Activated CD4-positive, alpha-beta T cell treated with anti-CD3 and anti-CD28 coated beads, Interleukin-2, Interleukin-6, amounts not matched to agents 100 ng/mL and 50 ng/mL, durations not matched to agents 16 hours and 8 hours (primary cell): ENCODE measurements around the gene INHA.

Experiments
- DNase-seq: peaks from one replicate; pipeline ENCODE4 v3.0.0-alpha.2; 2020

Gene INHA

DNA sequence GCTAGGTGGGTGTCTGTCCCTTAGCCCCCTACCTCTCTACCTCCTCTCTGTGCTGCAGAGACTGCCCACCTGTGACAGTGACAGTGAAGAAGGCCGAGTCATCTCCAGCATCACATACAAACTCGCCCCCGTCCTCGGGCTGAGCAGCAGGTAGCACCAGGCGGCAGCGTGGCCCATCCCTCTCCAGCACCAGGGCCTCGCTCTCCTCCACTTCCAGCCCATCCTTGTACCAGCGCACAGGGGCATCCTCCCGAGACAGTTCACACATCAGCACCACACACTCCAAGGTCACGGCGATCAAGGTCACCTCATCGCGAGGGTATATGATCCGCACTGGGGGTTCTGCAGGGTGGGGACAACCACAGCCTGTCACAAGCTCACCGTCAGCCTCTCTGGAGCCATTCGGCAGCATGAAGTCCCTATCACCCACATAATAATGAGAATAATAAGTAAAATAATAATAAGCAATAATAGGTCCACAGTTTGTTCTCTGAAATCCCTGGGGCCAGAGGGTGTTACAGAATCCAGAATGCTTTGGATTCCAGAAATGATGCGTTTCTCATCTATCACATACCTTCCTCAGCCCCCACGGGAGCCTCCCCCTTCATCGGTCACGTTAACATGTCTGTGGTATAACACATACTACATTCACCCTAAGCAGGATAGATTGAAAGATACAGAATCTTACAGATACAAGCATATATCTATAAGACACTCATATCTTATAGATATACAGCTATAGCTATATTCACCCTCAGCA is 12.8 kb upstream of the INHA start:
- no peak for DNase-seq

DNA sequence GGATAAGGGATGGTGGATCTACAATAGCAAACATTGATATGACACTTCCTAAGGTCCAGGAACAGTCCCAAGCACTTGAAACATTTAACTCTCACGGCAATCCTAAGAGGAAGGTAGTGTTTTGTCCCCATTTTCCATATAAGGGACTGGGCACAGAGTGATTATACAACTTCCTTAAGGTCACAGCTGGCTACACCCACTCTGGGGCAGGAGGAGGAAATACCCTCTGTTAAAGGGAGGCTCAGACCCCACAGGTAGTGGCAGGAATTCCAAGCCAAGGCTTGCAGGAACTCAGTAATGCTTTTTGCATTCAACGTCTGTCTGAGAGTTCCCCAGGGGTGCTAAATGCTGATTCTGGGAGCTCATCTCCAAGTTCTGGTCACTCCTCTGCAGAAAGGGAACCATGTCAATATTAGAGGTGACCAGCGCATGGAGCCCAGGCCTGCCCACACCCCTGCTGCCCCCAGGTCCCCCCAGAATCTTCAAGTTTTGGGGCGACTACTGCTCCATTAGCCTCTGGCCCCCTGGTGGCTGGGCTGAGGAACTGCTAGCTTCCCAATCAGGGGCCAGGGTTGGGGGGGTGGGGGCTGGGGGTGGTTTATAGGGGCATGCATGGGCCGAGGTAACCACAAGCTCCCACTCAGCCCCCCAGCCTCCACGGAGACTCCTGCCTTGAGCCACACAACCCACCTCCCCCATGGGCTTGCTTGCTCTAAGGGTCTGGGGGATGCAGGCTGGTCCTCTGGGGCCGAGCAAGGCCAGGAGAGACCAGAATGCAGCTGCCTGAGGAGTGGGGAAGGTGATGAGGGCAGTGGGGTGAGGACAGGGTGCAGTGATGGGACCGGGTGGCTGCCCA is 11.8 kb upstream of the INHA start:
- DNase-seq, result peak; percentile 16

DNA sequence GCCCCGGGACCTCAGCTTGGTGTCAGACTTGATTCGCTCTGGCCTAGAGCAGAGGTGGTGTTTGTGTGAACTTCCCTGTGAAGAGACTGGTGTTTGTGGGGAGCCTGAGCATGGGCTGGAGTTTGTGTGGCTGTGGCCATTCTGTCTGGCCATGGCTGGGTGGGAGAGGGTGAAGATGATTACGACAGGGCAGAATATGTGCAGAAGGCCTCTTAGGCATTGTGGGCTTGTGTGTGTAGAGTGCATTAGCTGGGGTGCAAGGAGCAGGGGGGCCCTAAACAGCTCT is 11.3 kb upstream of the INHA start:
- DNase-seq, result no peak

DNA sequence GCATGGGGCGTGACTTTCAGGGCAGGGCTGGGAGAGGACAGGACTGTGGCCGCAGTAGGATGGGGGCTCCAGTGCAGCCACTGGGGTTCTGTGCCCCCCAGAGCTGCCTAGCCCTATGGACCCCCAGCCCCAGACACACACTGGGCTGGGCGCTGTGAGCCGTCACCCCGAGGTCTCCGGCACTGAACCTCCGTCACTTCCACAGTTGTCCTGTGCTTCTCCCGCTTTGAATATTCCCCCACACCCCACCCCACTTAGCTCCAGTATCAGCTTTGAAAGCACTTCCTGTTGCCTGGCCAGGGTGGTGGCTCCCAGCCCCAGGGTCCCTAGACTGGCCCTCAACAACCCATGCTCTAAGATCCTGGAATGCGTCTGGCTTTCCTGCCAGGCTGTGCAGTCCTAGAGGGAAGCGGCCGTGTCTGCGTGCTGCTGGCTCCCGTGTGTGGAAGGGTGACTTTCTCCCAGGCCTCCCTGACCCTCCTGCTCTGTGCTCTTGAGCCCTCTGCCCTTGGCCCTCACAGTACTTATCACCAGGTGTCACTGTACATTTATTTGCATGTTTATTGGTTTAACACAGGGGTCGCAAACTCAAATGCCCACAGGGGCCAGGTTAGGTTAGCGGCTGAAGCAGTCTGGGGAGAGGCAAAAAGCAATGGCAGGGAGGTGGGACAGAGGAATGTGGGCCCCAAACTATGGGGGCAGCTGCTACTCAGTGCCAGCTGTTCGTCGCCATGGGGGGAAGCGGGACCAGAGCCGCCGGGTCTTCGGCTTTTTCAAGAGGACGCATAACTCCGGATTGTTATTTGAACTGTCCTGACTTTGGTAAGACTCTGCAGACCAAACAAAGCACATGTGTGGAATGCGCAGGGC is 10.7 kb upstream of the INHA start:
- no peak for DNase-seq

DNA sequence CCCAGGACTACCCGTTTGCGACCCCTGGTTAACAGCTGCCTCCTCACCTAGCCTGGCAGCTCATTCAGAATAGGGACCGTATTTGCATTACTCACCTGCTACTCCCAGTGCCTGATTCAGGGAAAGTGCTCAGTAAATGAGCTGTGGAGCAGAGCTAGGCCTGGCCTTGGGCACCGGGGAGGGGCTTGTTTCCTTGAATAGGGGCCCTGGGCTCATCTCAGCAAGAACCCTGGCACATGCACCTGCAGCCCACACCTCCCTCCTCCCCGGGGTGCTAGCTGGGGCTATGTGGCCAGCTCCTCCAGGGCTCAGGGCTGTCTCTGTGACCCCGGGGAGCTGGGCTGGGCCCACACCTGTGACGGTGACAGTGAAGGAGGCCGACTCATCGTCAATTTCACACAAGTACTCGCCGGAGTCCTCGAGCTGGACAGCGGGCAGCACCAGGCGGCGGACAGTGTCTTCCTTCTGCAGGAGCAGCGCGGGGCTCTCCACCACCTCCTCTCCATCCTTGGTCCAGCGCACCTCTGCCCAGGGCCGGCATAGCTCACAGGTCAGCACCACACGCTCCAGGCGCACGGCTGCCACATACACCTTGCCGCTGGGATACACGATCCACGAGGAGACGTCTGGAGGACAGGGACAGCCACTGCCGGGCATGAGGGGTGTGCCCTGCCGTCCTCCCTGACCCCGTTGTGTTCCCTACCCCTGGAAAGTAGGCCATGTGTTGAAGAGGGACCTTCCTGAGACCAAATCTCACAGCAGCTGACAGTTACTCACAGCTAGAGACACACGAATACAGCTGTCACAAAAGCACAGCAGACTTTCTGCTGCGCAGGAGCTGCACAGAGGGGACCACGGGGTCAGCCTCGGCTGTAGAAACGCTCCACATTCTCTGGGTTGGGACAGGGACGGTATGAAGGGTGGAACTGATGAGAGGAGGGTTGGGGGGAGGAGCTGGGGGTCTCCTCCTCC is 9.8 kb upstream of the INHA start:
- DNase-seq, result no peak

DNA sequence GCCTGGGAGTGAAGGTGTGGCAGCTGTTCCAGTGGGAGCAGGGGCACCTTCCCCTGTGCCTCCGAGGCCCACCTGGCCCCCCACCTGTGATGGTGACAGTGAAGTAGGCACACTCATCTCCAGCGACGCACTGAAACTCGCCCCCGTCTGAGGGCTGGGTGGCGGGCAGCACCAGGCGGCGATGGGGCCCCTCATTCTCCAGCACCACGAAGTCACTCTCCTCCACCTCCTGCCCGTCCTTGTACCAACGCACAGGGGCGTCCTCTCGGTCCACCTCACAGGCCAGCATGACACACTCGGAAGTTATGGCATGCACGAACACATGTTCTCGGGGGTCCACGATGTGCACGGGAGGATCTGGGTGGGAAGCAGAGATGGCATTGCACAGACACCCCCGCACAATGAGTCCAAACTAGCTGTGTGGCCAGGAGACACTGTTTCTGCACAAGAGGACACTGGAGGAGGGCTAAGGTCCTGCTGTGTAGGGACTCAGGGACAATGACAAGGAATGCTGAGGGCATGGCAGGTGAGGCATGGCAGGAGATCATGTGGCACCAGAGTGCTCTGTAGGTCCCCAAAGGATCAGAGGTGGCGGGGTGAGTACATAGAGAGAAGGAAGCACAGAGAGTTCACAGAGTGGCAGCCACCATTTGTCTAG is 8.7 kb upstream of the INHA start:
- no peak for DNase-seq

DNA sequence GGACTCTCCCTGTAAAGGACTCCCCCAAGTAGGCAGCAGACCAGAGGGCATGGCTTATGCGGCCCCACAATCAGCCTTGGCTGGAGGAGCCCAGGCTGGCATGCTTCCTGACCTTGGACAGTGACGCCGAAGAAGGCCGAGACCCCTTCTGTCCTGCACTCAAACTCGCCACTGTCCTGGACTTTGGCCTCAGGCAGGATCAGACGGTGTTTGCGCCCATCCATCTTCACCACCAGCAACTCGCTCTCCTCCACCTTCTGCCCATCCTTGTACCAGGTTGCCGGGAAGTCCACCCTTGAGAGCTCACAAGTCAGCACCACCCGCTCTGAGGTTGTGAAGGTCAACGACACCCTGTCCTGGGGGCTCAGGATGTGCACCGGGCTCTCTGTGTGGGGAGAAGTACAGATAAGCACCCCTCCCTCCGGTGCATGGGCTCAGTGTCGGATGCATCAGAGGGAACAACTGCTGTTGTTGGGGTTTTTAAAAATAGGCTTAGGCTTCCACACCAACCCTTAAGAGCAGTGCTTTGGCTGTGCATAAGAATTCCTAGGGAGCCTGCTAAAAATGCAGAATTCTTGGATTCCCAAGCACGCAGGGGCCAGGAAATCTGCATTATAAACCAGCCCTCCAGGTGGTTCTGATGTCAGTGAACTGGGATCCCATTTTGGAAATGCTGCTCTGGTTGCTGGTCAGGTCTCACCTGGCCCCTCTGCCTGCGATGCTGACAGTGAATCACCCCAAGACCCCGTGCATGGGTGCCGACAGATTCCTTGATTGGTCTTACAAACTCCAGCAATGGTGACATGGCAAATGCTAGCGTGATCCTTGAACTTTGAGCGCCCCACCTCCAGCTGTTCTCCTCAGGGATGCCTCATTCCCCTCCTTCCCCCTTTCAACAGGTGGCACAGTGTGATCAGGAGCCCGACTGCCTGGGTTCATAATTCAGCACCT is 6.7 kb upstream of the INHA start:
- no peak for DNase-seq

DNA sequence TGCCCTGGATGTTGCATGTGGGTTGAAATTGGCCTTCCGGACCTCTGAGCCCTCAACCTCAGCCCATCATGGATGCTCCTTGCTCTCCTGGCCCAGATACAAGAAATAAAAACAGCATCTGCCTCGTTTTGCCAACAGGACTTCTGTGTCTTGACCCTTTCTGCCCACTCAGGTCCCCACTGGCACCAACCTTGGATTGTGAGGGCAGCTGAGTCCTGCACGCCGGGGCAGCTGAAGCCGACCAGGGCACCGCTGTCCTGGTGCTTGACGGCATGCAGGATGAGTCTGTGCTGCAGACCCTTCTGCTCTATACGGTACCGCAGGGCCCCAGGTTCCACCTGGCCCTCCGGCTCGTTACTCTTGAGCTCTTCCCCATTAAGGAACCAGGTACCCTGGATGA is 5.5 kb upstream of the INHA start:
- DNase-seq, result no peak

DNA sequence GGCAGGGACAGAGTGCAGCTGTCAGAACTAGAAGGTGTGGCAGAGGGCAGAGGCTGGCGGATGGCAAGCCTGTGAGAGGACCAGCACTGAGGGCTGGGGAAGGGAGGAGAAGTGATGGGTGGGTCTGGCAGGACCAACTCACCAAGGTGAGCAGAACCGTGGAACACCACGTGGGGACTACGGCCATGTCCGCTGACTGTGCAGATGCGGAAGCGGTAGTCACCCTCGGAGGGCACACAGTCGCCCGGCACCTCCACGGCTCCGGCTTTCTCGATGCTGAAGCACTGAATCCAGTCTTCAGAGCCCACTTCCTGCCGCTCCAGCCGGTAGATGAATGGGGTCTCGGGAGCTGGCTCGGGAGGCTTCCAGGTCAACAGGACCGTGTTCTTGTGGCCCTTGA is 5.0 kb upstream of the INHA start:
- no peak for DNase-seq

DNA sequence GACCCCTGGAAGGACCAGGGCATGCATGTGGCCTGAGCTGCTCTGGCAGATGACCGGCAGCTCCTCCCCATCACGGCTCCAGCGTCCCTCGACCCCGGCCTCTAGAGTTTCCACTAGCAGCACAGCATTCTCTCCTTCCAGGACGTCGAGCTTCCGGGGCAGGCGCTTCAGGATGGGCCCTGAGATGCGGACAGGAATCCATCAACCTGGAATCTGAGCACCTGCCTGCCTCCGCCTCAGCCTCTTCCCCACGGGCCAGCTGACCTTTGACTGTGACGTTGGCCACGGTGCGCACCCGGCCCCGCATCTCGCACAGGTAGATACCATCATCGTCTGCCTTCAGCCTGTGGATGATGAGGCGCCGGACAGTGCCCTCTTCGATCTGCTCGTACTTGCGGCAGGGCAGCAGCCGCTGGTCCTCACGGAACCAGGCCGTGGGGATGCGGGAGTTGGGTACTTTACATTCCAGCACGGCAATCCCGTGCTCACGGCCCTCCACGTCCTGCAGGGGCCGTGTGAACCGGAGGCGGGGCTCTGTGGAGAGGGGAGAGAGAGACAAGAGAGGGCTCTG is 4.2 kb upstream of the INHA start:
- DNase-seq, result no peak

DNA sequence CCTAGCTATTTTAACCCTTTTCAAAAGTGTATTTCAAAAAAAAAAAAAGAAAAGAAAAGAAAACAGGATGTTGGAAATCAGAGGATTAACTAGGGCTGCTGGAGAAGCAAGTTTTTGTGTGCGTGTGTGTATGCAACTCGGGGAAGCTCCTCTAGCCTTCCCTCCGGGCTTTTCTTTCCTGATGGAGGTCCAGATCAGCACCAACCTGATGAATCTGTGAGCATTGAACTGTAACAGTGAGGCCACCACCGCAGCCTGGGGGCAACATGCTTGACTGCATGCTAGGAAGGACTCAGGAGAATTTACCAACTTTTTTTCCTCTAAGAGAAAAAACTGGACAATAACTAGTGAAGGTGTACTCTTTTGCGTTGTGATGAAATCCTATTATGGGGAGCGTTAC is 3.1 kb upstream of the INHA start:
- no peak for DNase-seq

DNA sequence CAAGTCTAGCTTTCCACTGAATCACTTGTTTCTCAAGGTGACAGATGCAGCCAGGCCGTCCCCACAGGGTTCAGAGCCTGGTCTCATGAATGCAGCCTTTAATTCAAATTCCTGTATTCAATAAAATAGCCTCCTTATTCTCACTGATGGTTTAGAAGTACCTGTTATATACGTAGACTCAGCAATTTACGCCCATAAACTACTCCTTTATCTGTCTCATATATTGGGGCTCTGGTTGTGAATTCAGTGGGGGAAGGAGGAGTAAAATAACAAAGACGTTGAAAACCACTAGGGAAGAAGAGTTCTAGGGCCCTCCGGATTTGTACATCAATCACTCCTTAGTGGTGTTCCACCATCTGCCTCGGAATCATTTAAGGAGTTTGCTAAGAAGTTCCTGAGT is 2.5 kb upstream of the INHA start:
- no peak for DNase-seq

DNA sequence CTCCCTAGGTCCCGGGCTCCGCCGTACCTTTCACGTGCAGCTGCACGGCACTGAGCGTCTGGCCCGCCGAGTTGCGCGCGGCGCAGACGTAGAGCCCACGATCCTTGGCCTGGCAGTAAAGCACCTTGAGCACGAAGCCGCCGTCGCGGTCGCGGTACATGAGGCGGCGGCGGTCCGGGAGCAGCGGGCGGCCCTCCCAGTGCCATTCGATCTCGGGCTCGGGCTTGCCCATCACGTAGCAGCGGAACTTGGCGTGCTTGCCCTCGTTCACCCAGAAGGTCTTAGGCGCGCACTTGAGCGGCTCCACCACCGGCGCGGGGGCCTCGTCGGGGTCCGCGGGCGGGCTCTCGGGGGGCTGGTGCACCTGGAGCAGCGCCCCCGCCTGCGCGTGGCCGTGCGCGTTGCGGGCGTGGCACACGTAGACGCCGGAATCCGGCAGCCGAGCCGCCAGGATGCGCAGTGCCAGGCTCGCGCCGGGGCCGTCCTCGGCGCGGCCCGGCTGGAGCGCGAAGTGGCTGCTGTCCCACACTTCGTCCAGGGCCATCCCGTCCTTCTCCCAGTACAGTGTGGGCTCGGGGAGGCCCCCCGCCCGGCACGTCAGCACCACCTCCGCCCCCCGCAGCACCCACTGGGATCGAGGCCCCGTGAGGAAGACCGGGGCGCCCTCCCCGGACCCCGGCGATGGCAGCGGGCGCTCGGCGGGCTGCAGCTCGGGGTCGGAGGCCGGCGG is 1.8 kb upstream of the INHA start:
- DNase-seq, result no peak

DNA sequence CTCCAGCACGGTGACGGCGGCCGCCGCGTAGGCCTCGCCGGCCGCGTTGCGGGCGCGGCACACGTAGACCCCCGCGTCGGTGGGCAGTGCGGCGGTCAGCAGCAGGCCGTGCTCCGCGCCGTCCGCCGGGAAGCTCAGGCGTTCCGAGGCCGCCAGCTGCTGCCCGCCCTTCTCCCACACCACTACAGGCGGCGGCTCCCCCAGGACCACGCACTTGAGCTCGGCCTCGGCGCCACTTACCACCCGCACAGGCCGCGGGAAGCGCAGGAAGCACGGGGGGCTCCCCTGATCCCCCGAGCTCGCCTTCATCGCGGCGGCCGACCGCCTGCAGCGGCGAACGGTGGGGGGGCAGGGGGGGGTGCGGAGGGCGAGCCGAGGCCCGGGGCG is 1.2 kb upstream of the INHA start:
- no peak for DNase-seq

DNA sequence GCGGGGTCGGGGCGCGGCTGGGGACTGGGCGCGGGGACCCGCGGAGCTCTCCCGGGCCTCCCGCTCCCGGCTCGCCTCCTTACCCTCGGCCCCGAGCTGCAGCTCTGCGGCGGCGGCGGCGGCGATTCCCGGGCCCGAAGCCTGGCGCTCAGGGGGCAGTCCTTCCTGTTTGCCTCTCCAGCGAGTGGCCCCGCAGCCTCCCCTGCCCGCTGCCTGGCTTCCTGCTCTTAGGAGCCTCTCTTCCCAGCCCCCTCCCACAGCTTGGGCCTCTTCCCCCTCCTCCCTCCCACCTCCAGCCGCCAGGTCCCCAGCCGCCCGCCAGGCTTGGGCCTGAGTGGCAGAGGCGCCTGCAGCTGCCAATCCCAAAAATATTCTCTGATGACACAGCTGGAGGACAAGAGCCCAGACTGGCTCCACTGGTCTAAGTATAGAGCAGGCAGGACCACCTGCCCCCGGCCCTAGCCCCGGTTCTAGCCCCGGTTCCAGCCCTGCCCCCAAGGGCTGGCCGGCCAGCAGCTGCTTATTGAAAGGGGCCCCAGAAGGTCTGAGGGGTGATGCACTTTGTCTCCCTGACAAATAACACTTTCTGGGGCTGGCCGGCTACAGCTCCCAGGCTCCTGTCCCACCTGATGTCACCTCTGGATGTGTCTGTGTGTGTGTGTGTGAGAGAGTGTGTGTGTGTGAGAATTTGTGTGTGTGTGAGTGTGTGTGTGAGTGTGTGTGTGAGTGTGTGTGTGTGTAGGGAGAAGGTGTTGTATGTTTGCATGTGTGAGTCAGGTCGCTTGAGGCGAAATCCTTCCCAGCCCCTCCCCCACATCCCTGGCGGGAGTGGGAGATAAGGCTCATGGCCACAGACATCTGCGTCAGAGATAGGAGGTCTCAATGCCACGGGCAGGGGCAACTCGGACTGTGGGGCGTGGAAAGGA is 536 bp upstream of the INHA start, which contains the start of gene OBSL1:
Gene OBSL1, minus strand, starts transcription at position 229 of the 926 bp plus-strand sequence. CDS start 307 bp downstream, outside the sequence.
- DNase-seq, result no peak

DNA sequence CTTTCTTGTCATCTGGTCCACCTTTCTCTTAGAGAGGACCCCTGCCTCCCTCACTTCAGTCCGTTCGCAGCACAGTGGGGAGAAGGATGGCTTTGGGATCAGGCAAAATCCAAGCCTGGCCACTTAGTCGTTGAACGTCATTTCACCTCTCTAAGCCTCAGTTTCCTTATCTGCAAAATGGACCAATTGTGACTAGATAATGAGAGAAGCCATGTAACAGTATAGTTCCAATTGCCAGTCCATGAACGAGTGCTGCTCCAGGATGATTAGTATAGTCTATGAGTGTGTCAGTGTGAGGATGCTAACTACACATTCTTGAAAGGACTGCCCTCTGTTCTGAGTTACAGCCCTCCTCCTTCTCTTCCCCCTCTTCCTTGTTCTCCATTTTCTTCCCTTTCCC is 1.1 kb downstream of the INHA start:
- no peak for DNase-seq

DNA sequence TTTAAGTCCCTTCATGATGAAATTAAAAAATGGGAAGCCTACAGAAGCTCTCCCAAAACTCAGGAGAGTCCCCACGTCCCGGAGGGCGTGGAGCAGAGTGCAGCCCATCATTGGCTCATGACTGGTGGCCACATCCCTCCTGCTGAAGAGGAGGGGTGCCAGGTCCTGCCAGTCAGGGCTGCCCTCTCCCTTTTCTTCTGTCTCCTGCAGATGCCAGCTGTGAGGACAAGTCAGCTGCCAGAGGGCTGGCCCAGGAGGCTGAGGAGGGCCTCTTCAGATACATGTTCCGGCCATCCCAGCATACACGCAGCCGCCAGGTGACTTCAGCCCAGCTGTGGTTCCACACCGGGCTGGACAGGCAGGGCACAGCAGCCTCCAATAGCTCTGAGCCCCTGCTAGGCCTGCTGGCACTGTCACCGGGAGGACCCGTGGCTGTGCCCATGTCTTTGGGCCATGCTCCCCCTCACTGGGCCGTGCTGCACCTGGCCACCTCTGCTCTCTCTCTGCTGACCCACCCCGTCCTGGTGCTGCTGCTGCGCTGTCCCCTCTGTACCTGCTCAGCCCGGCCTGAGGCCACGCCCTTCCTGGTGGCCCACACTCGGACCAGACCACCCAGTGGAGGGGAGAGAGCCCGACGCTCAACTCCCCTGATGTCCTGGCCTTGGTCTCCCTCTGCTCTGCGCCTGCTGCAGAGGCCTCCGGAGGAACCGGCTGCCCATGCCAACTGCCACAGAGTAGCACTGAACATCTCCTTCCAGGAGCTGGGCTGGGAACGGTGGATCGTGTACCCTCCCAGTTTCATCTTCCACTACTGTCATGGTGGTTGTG is 2.6 kb downstream of the INHA start:
- no peak for DNase-seq
